Esophagus muscularis mucosa (tissue), 4 donors: Measurements from ENCODE around the gene INO80B.

ENCODE experiments used
- EP300 ChIP-seq: sonication (generic); formaldehyde crosslinking; IDR thresholded peaks from one replicate; pipeline ENCODE4 v1.6.1; 2017; ENCODE audit warnings: antibody characterized with exemption
- POLR2A ChIP-seq: fragments of 450-650 bp; IDR thresholded peaks from one replicate; pipeline ENCODE4 v1.6.1; 2017; ENCODE audit warnings: antibody characterized with exemption, moderate library complexity, mild to moderate bottlenecking, low read depth
- POLR2AphosphoS5 ChIP-seq, 2 donors: sonication (generic); formaldehyde crosslinking; IDR thresholded peaks; one replicate each; pipeline ENCODE4 v1.6.1; 2017; ENCODE audit warnings: antibody characterized with exemption in 2 of 2
- TF ChIP-seq, protein P1 (sequence below), 3 experiments: fragments of 200-600 bp in 2 of 3; fragments of 450-650 bp in 1 of 3; sonication (generic) in 2 of 3; IDR thresholded peaks; one replicate each; pipeline ENCODE4 v1.5.1; 2017 to 2019; ENCODE audit warnings: antibody characterized with exemption in 3 of 3, mild to moderate bottlenecking in 2 of 3, moderate library complexity in 1 of 3

DNA sequence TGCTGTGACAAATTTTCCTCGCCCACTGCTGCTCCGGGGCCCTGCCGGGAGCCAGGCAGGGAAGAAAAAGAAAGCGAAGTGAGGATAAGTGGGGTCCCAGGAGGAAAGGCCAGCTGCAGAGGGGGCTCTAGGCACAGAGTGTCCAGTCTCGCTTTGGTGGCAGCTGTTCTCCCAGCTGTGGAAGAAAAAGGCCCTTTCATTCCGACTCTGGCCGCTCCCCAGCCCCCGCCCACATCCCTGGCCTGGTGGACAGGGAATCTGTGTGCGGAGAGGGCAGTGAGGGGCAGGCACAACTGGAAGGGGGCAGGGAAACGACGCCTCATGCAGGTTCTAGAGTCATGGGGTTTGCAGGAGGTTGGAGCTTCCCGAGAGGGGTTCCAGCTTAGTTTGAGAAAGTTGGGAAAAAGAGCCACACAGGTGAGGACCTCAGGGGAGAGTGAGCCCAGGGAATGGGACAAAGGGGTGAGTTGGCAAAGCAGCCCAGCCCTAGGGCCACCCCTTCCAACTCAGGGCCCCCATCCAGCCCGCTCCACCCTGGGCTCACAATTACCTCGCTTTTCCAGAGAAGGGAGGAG is 15.0 kb upstream of the INO80B start:
- TF ChIP-seq POLR2AphosphoS5 (IDR thresholded peaks at IDR 0.05) (peak in 1 of 2 donors; percentile 33), EP300 (no peak), POLR2A (no peak)
- TF ChIP-seq, protein P1, sequence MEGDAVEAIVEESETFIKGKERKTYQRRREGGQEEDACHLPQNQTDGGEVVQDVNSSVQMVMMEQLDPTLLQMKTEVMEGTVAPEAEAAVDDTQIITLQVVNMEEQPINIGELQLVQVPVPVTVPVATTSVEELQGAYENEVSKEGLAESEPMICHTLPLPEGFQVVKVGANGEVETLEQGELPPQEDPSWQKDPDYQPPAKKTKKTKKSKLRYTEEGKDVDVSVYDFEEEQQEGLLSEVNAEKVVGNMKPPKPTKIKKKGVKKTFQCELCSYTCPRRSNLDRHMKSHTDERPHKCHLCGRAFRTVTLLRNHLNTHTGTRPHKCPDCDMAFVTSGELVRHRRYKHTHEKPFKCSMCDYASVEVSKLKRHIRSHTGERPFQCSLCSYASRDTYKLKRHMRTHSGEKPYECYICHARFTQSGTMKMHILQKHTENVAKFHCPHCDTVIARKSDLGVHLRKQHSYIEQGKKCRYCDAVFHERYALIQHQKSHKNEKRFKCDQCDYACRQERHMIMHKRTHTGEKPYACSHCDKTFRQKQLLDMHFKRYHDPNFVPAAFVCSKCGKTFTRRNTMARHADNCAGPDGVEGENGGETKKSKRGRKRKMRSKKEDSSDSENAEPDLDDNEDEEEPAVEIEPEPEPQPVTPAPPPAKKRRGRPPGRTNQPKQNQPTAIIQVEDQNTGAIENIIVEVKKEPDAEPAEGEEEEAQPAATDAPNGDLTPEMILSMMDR (IDR thresholded peaks at IDR 0.05): no peak
